OCI-LY3 (cell line): ENCODE measurements around the gene RNF5.

ENCODE experiments used
- H2AFZ ChIP-seq: fragments of 200-600, 300-600 bp; shearing (Covaris generic); 2 replicates; pipeline ENCODE4 v1.6.0; 2014; ENCODE audit warnings: antibody characterized with exemption, low read depth, low read length
- H3K27ac ChIP-seq: fragments of 200-600, 300-600 bp; sonication (generic); 2 replicates; pipeline ENCODE4 v1.5.1; 2014; ENCODE audit warnings: mild to moderate bottlenecking, low read length, moderate library complexity, mixed read lengths
- H3K27me3 ChIP-seq: fragments of 200-600, 300-600 bp; sonication (generic); 2 replicates; pipeline ENCODE4 v1.6.1; 2014; ENCODE audit warnings: low read depth, low read length, mixed read lengths
- H3K36me3 ChIP-seq: fragments of 200-600, 300-600 bp; sonication (generic); replicated peaks from 2 replicates; pipeline ENCODE3; 2014; ENCODE audit warnings: low read depth, low read length, mixed read lengths
- H3K4me1 ChIP-seq: fragments of 300-600, 200-600 bp; sonication (generic); 2 replicates; pipeline ENCODE4 v1.6.1; 2014; ENCODE audit warnings: low read length, mixed read lengths
- H3K4me2 ChIP-seq: fragments of 200-600, 300-600 bp; sonication (generic); 2 replicates; pipeline ENCODE4 v1.6.1; 2014; ENCODE audit warnings: low read length, mixed read lengths
- H3K4me3 ChIP-seq: fragments of 300-600, 200-600 bp; sonication (generic); 2 replicates; pipeline ENCODE4 v1.5.1; 2014; ENCODE audit warnings: antibody characterized with exemption, mild to moderate bottlenecking, low read length, moderate library complexity
- H3K79me2 ChIP-seq: fragments of 300-600, 200-600 bp; shearing (Covaris generic); 2 replicates; pipeline ENCODE4 v1.6.1; 2014; ENCODE audit warnings: mild to moderate bottlenecking, low read length, mixed read lengths
- H3K9ac ChIP-seq: fragments of 300-600, 200-600 bp; shearing (Covaris generic); 2 replicates; pipeline ENCODE4 v1.6.0; 2014; ENCODE audit warnings: mild to moderate bottlenecking, low read length, moderate library complexity
- H3K9me3 ChIP-seq: fragments of 200-600, 300-600 bp; shearing (Covaris generic); 2 replicates; pipeline ENCODE4 v1.6.1; 2014; ENCODE audit warnings: low read length, mixed read lengths; ENCODE audit not compliant: insufficient read depth
- H4K20me1 ChIP-seq: fragments of 200-600, 300-600 bp; sonication (generic); 2 replicates; pipeline ENCODE4 v1.6.1; 2016; ENCODE audit warnings: low read length, mixed read lengths; ENCODE audit not compliant: insufficient read depth
- EZH2phosphoT487 ChIP-seq: fragments of 200-600 bp; shearing (Covaris generic); IDR thresholded peaks from 2 replicates; pipeline ENCODE4 v1.6.1; 2018; ENCODE audit warnings: antibody characterized with exemption, mixed run types, low read depth
- TF ChIP-seq, protein P1 (sequence below): fragments of 200-600, 300-600 bp; sonication (generic); IDR thresholded peaks from 2 replicates; pipeline ENCODE4 v1.5.1; 2014; ENCODE audit warnings: antibody characterized with exemption, low read length, low read depth

The RNF5 gene

DNA sequence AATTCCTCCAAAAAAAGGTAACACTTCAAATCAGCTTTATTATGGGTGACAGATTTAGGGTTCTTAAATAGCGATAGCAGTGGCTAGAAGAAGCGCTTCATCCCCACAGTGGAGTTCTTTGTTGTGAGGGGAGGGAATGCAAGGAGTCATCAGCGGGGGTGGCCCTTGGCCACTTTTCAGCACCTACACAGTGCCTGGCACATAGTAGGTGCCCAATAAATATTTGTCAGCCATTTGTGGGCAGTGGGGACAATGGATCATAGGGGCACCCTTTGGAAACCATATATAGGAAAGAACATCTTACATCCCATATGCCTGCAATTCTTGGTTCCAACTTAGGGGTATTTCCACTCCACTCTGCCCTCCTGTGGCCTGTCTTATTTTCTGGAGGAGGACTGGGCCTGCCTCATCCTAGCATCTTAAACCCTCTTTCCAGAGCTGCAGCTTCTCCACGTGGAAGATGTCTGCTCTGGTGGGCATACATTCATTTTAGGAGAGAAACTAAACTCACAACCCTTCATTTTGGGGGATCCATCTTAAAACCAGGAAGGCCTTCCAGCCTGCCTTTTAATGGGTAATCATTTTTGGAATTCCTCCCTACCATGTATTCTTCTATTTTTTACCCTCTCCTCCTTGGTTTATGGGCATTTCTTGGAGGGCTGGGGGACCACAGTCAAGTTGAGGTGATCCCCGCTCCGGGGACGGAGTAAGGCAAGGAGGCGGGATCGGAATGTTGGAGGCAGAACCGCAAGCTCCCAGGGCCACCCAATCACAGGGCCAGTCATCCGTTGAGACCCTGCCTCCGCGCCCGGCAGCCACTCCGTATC lies 16.8 kb downstream of the RNF5 start:
- H3K27ac ChIP-seq = peak overlapping the region; percentile 86
- H3K36me3 ChIP-seq = peaks cover 4% of the 10 kb centered on the region
- no peaks in the 10 kb centered on the region for H3K27me3 ChIP-seq
- peaks cover 22% of the 10 kb centered on the region for H3K79me2 ChIP-seq
- H3K4me3 ChIP-seq = peak overlapping the region; percentile 89
- TF ChIP-seq EZH2phosphoT487 = no peak
- TF ChIP-seq, protein P1, sequence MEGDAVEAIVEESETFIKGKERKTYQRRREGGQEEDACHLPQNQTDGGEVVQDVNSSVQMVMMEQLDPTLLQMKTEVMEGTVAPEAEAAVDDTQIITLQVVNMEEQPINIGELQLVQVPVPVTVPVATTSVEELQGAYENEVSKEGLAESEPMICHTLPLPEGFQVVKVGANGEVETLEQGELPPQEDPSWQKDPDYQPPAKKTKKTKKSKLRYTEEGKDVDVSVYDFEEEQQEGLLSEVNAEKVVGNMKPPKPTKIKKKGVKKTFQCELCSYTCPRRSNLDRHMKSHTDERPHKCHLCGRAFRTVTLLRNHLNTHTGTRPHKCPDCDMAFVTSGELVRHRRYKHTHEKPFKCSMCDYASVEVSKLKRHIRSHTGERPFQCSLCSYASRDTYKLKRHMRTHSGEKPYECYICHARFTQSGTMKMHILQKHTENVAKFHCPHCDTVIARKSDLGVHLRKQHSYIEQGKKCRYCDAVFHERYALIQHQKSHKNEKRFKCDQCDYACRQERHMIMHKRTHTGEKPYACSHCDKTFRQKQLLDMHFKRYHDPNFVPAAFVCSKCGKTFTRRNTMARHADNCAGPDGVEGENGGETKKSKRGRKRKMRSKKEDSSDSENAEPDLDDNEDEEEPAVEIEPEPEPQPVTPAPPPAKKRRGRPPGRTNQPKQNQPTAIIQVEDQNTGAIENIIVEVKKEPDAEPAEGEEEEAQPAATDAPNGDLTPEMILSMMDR = peak; percentile 61
- H2AFZ ChIP-seq = no peak overlapping the region
- no peaks in the 10 kb centered on the region for H4K20me1 ChIP-seq
- H3K9ac ChIP-seq = peak overlapping the region; percentile 96
- H3K4me1 ChIP-seq = peaks cover 38% of the 10 kb centered on the region
- peak overlapping the region; percentile 97 for H3K4me2 ChIP-seq
- H3K9me3 ChIP-seq = no peaks in the 10 kb centered on the region

DNA sequence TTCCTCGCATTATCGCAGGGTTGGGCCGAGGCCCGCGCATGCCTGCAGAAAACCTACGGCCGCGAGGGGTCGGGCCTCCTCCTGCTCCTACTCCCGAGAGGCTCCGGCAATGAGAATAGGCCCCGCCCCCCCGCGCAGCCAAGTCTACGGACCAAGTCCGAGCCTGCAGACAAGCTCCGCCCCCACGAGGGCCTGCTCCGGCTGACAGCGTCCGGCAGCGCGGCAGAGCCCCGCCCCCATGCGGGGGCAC lies 17.4 kb downstream of the RNF5 start:
- Histone ChIP-seq H3K79me2 (peaks cover 18% of the 10 kb centered on the region), H3K27ac (peak overlapping the region; percentile 86; the same call in 1 of the 2 replicates), H3K27me3 (no peaks in the 10 kb centered on the region), H4K20me1 (no peaks in the 10 kb centered on the region), H2AFZ (no peak overlapping the region), H3K4me2 (0 out of 2 replicates have a peak overlapping the region, but pooled peaks have one; percentile 97), H3K4me1 (peaks cover 38% of the 10 kb centered on the region), H3K4me3 (peak overlapping the region; percentile 92), H3K9me3 (no peaks in the 10 kb centered on the region), H3K9ac (peak overlapping the region; percentile 96; the same call in 1 of the 2 replicates), H3K36me3 (peaks cover 4% of the 10 kb centered on the region)
- TF ChIP-seq, protein P1 = no peak
- TF ChIP-seq EZH2phosphoT487 = no peak

DNA sequence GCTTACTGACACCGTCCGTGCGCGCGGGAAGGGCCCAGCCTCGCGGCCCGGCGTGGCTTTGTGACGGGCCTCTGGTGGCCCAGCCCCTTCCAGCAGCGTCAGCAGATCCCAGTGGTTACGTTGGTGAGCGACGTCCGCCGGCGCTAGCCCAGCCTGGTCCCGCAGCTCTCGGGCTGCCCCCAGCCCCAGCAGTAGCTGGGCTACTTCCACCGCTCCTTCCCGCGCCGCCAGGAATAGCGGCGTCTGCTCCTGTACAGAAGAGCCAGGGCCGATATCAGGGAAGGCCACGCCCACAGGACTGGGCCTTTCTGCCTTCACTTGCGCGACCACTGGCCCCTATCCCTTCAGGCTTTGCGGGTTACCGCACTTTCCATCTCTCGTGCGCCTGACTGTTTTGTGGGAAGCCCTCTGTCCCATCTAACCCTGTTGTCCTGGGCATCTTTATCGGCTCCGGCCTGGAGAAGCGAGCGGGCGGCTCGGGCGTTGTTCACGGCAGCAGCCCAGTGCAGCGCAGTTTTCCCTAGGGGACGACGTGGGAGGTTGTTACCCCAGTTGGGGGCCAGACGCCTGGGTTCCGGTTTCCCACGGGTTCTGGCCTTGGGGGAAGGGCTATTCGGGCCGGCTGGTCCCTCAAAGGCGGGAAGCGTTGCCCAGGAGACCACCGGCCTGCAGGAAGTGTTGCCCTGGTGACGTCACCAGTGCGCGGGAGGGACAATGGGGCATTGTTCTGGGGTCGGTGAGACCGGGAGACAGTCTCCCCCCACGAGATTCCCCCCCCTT lies 17.9 kb downstream of the RNF5 start:
- Histone ChIP-seq H2AFZ (no peak overlapping the region; the same call in 1 of the 2 replicates), H3K27ac (peak overlapping the region; percentile 86), H3K79me2 (peaks cover 13% of the 10 kb centered on the region), H3K4me1 (peaks cover 34% of the 10 kb centered on the region), H4K20me1 (no peaks in the 10 kb centered on the region), H3K4me2 (peak overlapping the region; percentile 83), H3K9ac (peak overlapping the region; percentile 98), H3K9me3 (no peaks in the 10 kb centered on the region), H3K27me3 (no peaks in the 10 kb centered on the region), H3K4me3 (peak overlapping the region; percentile 92), H3K36me3 (peaks cover 2% of the 10 kb centered on the region)
- TF ChIP-seq, protein P1 = no peak
- TF ChIP-seq EZH2phosphoT487 = no peak
